CD1c-positive myeloid dendritic cell (primary cell): ENCODE data around the gene ACSM6.

Experiments
- DNase-seq: peaks from one replicate; pipeline ENCODE4 v3.0.0-alpha.2; 2016; ENCODE audit errors: extremely low spot score

Gene ACSM6

GRCh38 chr10:95273393-95274312 is 79.6 kb downstream of the ACSM6 start:
- DNase-seq = no peak

- no peak for DNase-seq
Observed at GRCh38 chr10:95275726-95276366, 81.8 kb downstream of the ACSM6 start.

GRCh38 chr10:95276367-95277200 is 82.5 kb downstream of the ACSM6 start:
- DNase-seq = no peak

- no peak for DNase-seq
Observed at GRCh38 chr10:95277201-95277570, 83.1 kb downstream of the ACSM6 start.

- no peak for DNase-seq
Observed at GRCh38 chr10:95277614-95278013, 83.6 kb downstream of the ACSM6 start.
